GM10266 (cell line): ENCODE results near the gene SFN.

Experiments used
- DNase-seq: peaks from one replicate; pipeline ENCODE4 v3.0.0; 2012; ENCODE audit errors: extremely low spot score
- CTCF ChIP-seq: IDR thresholded peaks from 2 replicates; pipeline ENCODE4 v1.5.1; 2012; ENCODE audit warnings: mild to moderate bottlenecking, low read depth; ENCODE audit not compliant: control insufficient read depth, insufficient read depth; ENCODE audit errors: missing control alignments

Gene SFN

GRCh38 chr1:26862781-26863684 lies at the start of gene SFN:
SFN (plus strand) TSS chr1:26863149; CDS start chr1:26863213, 64 bp downstream.
- TF ChIP-seq CTCF, result peak; percentile 57
- peak; percentile 40 for DNase-seq

- no peak for TF ChIP-seq CTCF
- DNase-seq, result no peak
These were observed 48.6 kb upstream of the SFN start for GRCh38 chr1:26814377-26814776.

GRCh38 chr1:26814893-26815292 lies 48.1 kb upstream of the SFN start:
- no peak for DNase-seq
- no peak for TF ChIP-seq CTCF

- peak; percentile 50 for TF ChIP-seq CTCF
- peak; percentile 86 for DNase-seq
These were observed 42.1 kb upstream of the SFN start for GRCh38 chr1:26820784-26821269.

- DNase-seq, result no peak
- TF ChIP-seq CTCF, result no peak
These were observed 40.1 kb upstream of the SFN start for GRCh38 chr1:26822737-26823395.

GRCh38 chr1:26824731-26825130 lies 38.2 kb upstream of the SFN start:
- DNase-seq, result no peak
- TF ChIP-seq CTCF, result no peak
